ENCODE measurements around the gene PGA5.

Gene PGA5

GRCh38 chr11:61254403-61255025 is 13.5 kb downstream of the PGA5 start:
- no peaks in the 10 kb centered on the region for H3K27me3 Mint-ChIP-seq (ENCODE audit: low read depth)

GRCh38 chr11:61256710-61257482 is 15.9 kb downstream of the PGA5 start:
- no peaks in the 10 kb centered on the region for H3K4me1 Mint-ChIP-seq
- H3K27ac Mint-ChIP-seq = no peak overlapping the region
- TF ChIP-seq CTCF (IDR thresholded peaks at IDR 0.05; ENCODE audit: unreplicated experiment in 3 of 3) = no peak
- H3K4me3 Mint-ChIP-seq = no peak overlapping the region
- H3K27me3 Mint-ChIP-seq (ENCODE audit: low read depth) = no peaks in the 10 kb centered on the region
- no peaks in the 10 kb centered on the region for H3K9me3 Mint-ChIP-seq
- H3K36me3 Mint-ChIP-seq (ENCODE audit: low read depth) = no peaks in the 10 kb centered on the region

More at GRCh38 chr11:61254403-61255025, 13.5 kb downstream of the PGA5 start:
- Mint-ChIP-seq H3K4me3 (no peak overlapping the region), H3K27ac (no peak overlapping the region), H3K36me3 (ENCODE audit: low read depth) (no peaks in the 10 kb centered on the region), H3K4me1 (peaks cover 13% of the 10 kb centered on the region), H3K9me3 (no peaks in the 10 kb centered on the region)
- peak; percentile 57 to 75 (median 68) for TF ChIP-seq CTCF (IDR thresholded peaks at IDR 0.05; ENCODE audit: unreplicated experiment in 3 of 3)

GRCh38 chr11:61258546-61258945 is 17.6 kb downstream of the PGA5 start:
- peaks cover 4% of the 10 kb centered on the region for H3K36me3 Mint-ChIP-seq (ENCODE audit: low read depth)
- TF ChIP-seq CTCF (IDR thresholded peaks at IDR 0.05; ENCODE audit: unreplicated experiment in 3 of 3) = no peak
- H3K27me3 Mint-ChIP-seq (ENCODE audit: low read depth) = no peaks in the 10 kb centered on the region
- H3K4me3 Mint-ChIP-seq = no peak overlapping the region
- H3K9me3 Mint-ChIP-seq = no peaks in the 10 kb centered on the region
- no peaks in the 10 kb centered on the region for H3K4me1 Mint-ChIP-seq
- H3K27ac Mint-ChIP-seq = no peak overlapping the region

- H3K27ac Mint-ChIP-seq = no peak overlapping the region
- H3K27me3 Mint-ChIP-seq (ENCODE audit: low read depth) = no peaks in the 10 kb centered on the region
- H3K36me3 Mint-ChIP-seq (ENCODE audit: low read depth) = peaks cover 6% of the 10 kb centered on the region
- H3K9me3 Mint-ChIP-seq = no peaks in the 10 kb centered on the region
- TF ChIP-seq CTCF (IDR thresholded peaks at IDR 0.05; ENCODE audit: unreplicated experiment in 3 of 3) = no peak
- no peaks in the 10 kb centered on the region for H3K4me1 Mint-ChIP-seq
- H3K4me3 Mint-ChIP-seq = no peak overlapping the region
Observed at GRCh38 chr11:61259363-61259762, 18.4 kb downstream of the PGA5 start.

- no peaks in the 10 kb centered on the region for H3K27me3 Mint-ChIP-seq (ENCODE audit: low read depth)
- no peak overlapping the region for H3K4me3 Mint-ChIP-seq
- no peak for TF ChIP-seq CTCF (IDR thresholded peaks at IDR 0.05; ENCODE audit: unreplicated experiment in 3 of 3)
- H3K9me3 Mint-ChIP-seq = no peaks in the 10 kb centered on the region
- peaks cover 6% of the 10 kb centered on the region for H3K36me3 Mint-ChIP-seq (ENCODE audit: low read depth)
- no peak overlapping the region for H3K27ac Mint-ChIP-seq
- no peaks in the 10 kb centered on the region for H3K4me1 Mint-ChIP-seq
Observed at GRCh38 chr11:61264371-61264770, 23.4 kb downstream of the PGA5 start.

GRCh38 chr11:61264795-61265194 is 23.8 kb downstream of the PGA5 start:
- Mint-ChIP-seq H3K4me3 (no peak overlapping the region), H3K36me3 (ENCODE audit: low read depth) (peaks cover 6% of the 10 kb centered on the region), H3K27me3 (ENCODE audit: low read depth) (no peaks in the 10 kb centered on the region), H3K27ac (no peak overlapping the region), H3K9me3 (no peaks in the 10 kb centered on the region), H3K4me1 (no peaks in the 10 kb centered on the region)
- no peak for TF ChIP-seq CTCF (IDR thresholded peaks at IDR 0.05; ENCODE audit: unreplicated experiment in 3 of 3)

Data from nephron (organoid).